Esophagus muscularis mucosa (tissue), 3 donors: Measurements from ENCODE around the gene FLT4.

Experiments used
- POLR2A ChIP-seq: fragments of 450-650 bp; IDR thresholded peaks from one replicate; pipeline ENCODE4 v1.6.1; 2017; ENCODE audit warnings: antibody characterized with exemption, moderate library complexity, mild to moderate bottlenecking, low read depth
- POLR2AphosphoS5 ChIP-seq, 2 donors: sonication (generic); formaldehyde crosslinking; IDR thresholded peaks; one replicate each; pipeline ENCODE4 v1.6.1; 2017; ENCODE audit warnings: antibody characterized with exemption in 2 of 2
- TF ChIP-seq, protein P1 (sequence below), 3 experiments: fragments of 200-600 bp in 2 of 3; fragments of 450-650 bp in 1 of 3; sonication (generic) in 2 of 3; IDR thresholded peaks; one replicate each; pipeline ENCODE4 v1.5.1; 2017 to 2019; ENCODE audit warnings: antibody characterized with exemption in 3 of 3, mild to moderate bottlenecking in 2 of 3, moderate library complexity in 1 of 3

DNA sequence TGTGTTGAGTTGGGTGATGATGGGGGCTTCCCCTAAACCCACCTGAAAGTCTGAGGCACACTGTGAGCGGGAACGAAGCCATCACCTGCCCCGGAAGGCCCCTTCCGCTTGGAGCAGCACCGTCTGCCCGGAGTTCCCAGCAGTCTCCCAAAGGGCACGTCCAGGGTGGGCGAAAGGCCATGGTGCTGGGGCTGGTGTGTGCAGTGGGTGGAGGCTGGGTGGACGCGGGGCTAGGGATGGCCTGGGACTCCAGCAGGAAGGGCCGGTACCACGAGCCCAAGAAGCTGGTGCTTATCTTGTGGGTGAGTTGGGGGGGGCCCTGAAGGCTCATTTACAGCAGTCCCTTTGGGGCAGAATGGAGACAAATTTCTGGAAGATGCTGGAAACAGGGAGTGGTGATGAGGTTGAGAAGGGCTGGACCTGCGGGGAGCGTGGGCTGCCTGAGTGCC, 4.6 kb downstream of the FLT4 start:
- TF ChIP-seq, protein P1, sequence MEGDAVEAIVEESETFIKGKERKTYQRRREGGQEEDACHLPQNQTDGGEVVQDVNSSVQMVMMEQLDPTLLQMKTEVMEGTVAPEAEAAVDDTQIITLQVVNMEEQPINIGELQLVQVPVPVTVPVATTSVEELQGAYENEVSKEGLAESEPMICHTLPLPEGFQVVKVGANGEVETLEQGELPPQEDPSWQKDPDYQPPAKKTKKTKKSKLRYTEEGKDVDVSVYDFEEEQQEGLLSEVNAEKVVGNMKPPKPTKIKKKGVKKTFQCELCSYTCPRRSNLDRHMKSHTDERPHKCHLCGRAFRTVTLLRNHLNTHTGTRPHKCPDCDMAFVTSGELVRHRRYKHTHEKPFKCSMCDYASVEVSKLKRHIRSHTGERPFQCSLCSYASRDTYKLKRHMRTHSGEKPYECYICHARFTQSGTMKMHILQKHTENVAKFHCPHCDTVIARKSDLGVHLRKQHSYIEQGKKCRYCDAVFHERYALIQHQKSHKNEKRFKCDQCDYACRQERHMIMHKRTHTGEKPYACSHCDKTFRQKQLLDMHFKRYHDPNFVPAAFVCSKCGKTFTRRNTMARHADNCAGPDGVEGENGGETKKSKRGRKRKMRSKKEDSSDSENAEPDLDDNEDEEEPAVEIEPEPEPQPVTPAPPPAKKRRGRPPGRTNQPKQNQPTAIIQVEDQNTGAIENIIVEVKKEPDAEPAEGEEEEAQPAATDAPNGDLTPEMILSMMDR (IDR thresholded peaks at IDR 0.05): no peak
- TF ChIP-seq POLR2A: no peak
- no peak for TF ChIP-seq POLR2AphosphoS5 (IDR thresholded peaks at IDR 0.05)
